GM21528 (cell line): Measurements from ENCODE around the gene RTKN2.

Experiments
- ATAC-seq: cut with Tn5 transposase; IDR thresholded peaks from one replicate; pipeline ENCODE4 v1.9.1; 2021; ENCODE audit warnings: mild to moderate bottlenecking, moderate library complexity; ENCODE audit not compliant: unreplicated experiment, low FRiP score

The RTKN2 gene

DNA sequence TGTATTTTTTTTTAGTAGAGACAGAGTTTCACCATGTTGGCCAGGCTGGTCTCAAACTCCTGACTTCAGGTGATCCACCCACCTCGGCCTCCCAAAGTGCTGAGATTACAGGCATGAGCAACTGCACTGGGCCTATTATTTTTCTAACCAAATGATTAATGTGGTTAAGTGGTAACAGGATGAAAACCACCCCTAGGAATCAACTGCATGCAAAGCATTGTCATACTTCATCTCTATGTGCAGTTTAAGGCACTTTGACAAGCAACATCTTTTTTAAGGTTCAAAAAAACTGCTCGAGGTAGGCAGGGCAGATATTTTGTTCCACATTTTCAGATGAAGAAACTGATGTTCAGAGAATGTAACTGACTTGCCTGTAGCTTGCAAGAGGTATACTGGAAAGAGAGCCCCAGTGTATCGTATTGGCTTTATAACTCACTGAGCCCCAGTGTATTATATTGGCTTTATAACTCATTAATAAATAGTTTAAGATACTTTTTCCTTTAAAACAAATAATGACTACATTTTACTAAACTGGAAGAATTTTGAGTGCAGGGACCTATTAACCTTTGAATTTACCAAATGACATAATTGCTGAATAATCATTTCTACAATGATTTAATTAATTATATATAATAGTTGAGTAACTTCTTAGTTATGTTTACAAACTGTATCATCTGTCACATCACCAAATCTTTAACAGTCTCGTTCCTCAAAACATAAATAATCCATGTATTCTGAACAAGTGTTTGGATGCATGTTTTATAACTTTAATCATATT lies 38.1 kb downstream of the RTKN2 start:
- no peak for ATAC-seq

DNA sequence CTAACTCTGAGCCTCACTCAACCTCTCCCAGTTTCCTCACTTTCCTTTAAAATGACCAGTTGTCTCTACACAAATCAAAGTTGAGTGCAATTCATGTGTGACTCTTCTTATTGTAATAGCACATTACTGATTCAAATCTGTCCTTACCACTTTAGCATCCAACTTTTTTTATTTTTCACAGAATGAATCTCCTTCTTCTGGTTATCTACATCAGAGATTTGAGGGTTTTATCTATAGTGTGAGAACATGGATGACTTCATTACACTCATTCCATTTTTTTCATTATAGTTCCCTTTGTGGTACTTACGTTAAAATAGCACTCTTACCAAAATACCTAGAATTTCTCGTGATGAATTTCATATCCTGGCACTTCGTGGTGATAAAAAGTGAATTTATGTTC lies 43.3 kb downstream of the RTKN2 start:
- ATAC-seq = no peak

DNA sequence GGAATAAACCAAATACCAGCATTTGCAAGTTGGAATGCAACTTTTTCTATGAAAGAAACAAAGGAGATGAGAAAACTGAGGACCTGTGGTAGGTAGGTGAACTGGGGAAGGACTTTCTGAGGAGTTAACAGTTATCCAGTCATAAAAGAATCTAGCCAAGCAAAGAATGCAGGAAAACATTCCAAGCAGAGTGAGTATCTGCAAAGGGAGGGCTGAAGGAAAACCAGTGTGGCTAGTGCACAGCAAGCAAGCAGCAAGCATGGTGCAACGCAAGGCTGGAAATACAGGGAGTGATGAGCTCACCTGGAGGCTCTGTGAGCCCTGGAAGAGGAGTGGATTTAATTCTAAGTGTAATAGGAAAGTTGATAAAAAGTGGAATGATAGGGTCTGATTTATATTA lies 44.0 kb downstream of the RTKN2 start:
- ATAC-seq = no peak

DNA sequence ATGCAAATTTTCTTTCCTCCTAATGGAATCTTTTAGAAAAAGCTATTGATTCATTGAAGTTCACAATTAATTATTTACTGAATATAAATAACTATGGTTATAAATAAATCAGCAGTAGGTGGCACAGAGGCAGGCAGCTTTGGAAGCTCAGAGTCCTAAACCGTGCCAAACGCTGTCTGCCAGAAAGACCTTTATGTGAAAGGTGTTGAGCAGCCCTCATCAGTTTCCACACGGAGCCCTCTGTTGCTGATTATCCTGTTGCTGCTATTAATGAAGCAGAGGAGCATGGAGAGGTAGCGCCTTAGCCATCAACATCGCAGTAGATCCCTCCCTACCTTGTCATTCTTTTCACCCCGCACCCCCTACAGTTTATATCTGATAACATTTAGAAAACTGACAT lies 51.0 kb downstream of the RTKN2 start:
- no peak for ATAC-seq

DNA sequence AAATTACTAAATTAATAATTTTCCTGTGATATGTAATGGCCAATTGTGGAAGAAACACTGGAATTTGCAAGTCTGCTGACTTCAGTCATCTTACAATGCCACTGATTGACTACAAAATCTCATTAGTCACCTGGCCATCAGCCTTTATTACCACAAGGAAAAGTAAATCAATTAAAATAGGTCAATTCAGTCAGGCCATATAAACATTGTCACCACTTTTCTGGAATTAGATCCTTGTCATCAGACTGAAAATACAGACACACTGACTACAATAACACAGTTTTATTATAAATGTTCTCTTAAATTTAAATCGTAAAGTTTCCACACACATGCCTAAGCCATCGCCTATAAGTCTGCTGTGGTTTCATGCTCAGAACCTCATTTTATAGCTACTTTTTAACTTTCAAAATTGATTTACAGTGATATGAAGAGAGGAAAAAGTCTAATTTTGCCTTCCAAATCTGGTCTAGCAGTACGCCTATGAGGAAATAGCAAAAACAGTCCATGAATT lies 54.2 kb downstream of the RTKN2 start:
- ATAC-seq = no peak

DNA sequence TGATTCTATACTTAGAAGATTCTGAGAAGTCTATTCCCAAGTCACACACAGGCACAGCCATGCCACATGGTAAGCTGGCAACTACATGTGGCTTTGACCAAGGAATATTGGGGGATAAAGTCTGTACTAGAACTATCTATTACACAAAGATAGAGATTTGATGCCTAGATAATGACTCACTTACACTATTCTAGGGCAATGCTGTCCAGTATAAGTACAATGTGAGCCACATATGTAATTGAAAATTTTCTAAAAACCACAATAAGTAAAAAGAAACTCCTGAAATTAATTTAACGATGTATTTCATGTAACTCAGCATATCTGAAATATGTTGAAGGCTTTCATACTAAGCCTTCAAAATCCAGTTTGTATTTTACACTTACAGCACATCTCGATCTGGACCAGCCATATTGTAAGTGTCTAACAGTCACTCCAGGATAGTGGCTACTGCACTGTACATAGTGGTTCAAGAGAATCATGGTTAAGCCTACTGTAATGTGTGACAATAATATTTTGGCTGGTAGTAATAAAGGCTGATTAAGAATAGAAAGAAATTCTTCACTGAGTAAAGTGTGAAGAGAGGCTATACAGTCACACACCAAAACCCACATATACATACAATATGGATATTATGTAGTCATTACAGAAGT lies 62.8 kb downstream of the RTKN2 start:
- ATAC-seq = no peak

DNA sequence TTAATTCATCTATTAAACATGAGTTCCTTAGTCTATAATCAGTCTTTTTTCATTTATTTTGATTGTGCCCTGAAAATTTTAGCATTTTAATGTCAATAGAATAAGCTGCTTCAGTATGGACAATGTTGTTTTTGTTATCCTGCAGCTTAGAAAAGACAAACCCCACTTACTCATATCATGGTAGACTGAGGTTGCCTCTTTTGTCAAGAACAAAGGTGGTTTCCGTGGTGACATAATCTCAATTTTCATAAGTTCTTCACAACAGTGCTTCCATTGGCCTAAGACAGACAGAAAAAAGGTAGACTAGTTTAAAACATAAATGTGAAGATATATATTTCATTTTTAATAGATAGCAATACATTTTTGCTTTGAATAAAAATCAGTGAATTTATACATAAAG lies 69.1 kb downstream of the RTKN2 start:
- ATAC-seq = no peak

DNA sequence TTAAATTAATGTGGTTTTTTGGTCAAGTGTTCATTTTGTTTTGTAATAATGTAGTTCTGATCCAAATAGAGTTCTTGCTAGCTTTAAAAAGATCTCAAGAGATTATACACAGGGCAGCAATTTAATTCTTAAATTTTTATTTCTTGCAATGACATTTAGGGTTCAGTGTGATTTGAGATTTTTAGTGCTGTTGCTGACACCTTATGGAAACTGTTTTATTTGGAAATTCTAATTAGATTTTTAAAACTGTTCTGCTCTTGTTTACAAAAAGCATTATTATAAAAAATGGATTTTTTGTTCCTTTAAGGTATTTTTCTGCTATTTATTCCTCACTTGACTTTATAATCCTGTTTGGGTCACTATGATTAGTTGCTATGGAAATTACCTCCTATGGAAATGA lies 72.1 kb downstream of the RTKN2 start:
- ATAC-seq = no peak

DNA sequence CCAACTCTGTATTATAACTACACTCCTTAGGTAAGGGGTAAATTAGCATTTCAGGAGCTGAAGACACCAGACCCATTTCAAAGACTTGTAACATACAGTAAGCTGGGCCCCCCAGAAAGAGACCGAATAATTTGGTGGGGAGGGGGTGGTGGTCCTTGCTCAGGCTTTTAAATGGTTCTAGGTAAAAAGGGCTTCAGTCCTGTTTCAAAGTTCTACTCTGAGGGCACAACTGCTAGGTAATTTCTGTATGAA lies 73.0 kb downstream of the RTKN2 start:
- no peak for ATAC-seq

DNA sequence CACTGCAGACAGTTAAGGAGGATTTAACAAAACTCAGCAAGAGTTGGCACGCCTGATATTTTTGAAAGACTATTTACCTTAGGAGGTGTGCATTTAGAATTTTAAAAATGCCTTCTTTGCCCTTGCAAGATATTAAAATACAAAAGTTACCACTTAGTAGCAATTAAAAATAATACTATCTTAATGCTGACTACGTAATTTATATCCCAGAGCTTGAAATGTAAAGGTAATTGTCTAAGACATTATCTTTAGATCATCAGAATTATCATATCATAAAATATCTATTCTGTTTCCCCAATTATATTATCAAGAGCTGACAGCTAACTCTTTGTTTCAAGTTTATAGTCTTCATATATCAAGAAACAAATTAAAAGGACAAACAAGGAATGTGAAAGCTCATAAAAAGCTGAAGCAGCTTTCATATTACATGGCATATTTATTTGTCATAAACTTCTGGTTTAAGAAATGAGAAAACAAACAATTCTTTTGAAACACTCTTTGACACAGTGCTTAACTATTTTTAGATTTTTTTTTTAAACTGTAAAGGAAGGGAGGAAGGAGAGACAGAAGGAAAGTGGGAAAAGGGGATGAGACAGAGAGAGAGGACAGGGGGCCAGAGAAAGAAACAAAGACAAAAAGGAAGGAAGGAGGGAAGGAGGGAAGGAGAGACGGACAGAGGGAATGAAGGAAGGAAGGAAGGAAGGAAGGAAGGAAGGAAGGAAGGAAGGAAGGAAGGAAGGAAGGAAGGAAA lies 73.5 kb downstream of the RTKN2 start:
- ATAC-seq = no peak

DNA sequence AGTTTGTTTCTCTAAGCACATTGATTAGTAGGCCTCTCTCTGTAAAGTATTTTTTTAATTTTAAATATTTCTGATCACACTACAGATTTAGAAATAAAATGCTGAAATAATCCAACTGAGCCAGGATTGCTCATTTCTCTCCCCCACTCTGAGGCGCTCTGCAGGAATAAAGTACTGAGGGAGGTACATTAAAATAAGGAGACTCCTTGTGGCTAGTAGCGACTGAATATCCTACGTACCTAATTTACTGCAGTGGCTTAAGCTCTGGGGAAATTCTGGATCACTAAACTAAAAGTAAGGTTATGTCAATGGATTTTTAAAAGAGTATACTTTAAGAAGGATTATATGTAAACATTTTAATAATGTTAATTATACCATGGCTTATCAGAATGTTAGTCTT lies 75.2 kb downstream of the RTKN2 start:
- no peak for ATAC-seq

DNA sequence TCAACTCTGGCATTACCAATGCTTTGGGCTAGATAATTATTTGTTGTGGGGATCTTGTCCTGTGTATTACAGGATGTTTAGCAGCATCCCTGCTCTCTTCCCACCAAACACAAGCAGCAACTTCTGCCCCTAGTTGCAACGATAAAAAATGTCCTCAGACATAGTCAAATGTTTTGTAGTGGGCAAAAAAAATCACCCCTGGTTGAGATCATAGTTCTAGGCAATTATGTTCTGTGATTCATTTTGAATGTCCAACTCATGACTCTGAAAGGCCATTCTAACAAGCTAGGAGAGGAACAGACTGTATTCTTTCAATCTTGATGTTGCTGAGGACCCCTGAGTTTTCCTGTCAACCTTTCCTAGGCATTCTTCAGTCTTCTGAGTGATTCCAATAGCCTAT lies 79.5 kb downstream of the RTKN2 start:
- ATAC-seq = no peak

DNA sequence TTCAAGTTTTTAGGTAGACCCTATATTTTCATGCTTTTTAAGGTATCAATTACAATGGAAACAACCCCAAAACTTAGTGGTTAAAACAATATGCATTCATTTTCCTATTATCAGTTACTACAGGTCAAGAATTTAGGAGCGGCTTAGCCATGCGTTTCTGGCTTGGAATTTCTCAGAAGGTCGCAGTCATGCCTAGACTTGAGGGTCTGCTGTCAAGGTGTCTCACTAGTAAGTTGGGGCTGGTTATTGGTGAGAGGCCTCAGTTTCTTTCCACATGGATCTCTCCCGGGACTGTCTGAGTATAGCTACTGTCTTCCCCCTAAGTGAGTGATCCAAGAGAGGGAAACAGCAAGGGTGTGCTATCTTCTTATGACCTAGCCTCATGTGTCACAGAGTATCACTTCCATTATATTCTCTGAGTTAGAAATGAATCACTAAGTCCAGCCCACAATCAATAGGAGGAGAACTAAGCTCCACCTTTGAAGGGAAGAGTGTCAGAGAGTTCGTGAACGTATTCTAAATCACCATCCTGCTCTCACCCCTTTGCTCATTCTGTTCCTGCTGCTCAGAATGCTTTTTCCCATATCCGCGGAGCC lies 80.5 kb downstream of the RTKN2 start:
- ATAC-seq = no peak

DNA sequence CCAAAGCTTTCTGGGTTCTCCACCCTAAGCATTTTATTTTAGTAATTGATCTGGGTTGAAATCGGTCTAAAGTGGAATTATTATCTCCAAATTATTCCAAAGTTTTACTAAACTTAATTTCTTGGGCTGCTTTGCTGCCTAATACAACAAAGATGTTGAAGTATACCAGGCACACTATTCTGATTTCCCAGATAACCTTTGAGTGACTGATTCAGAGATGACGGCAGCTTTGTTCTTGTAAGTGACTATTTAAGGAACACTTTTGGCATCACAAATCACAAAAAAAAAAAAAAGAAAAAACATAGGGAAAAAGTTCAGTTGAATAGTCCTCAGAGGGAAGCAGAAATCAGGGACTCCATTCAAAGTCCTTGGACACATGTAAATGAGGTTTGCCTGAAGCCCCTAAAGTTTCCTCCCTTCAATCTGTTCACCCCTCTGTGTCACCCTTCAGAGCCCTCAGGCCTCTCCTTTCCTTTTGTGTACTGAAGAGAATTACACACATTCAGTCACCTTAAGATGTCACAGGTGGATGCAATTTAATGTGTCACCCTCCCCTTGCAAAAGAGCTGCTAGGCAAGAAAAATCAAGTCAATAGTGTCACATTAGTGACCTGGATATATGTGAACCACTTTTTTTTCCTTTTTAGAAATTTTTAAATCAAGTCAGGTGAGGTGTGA lies 81.5 kb downstream of the RTKN2 start:
- no peak for ATAC-seq

DNA sequence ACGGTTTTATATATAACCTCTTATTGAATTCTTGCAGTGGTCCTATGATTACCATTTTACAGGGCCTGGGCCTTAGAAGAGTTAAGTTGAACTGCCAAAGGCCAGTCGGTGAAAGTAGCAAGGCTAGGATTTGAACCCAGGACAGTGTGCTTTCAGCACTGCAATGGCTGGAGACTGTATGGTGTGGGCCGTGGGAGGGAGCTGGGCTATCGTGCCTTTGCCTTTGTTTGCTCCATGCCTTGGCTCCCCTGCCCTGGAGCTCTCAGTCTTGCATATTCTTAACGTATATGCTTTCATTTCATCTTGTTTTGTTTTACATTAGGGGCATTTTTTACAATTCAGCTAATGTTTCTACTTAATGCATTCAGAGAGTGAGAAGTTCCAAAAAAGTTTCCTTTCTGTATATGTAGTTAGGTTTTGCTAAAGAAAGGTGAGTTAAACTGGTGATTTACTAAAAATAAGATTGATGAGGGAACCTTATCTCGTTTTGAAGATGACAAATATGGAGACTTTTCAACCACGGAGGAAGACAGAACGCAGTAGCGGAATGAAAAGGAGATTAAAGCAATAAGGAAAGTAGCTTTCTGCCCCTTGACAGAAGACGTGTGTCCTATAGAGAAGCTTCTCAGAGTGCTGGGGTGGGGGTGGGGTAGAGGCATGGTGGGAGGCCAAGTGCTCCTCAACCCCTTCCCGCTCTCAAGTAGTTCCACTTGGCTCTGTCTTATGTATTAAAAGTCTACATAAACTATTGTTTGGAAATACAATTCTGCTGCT lies 82.5 kb downstream of the RTKN2 start:
- no peak for ATAC-seq

DNA sequence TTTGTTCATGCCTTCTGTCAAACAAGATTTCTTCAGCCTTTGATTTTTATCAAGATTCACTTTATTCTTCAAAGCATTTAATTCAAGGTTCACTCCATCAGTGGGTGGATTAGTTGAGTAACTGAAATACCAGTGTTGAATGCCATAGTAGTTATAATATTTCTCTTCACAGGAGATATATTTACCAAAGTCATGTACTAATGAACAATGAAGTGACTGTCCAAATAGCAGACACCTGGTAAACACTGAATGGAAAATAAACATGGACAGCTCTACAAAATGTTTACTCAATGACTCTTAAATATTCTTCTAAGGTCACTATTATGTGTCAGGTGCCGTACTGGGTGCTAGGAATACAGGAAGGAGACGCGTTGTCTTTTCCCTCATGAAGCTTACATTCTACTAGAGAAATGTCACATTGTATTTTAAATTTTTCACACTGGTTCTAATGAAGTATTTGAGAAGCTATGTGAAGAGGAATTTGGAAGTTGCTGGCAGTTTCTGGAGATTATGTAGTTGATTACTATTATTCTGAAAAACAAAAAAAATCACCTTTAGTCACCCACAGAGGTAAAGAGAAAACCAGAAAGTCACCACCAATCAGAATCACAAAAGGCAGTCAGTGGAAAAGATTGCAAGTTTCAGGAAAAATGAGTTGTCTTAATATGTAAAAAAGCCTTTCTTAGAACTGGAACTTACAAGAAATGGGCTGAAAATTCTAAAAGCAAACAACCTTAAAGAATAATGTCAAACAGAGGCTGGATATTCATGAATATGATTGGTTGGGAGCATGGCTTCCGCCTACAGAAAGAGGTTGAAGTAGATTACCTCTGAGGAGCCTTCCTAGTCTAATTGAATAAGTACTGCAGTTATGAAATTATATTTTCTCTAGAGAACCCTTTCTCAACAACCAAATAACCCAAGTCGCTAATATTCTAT lies 84.5 kb downstream of the RTKN2 start:
- no peak for ATAC-seq

DNA sequence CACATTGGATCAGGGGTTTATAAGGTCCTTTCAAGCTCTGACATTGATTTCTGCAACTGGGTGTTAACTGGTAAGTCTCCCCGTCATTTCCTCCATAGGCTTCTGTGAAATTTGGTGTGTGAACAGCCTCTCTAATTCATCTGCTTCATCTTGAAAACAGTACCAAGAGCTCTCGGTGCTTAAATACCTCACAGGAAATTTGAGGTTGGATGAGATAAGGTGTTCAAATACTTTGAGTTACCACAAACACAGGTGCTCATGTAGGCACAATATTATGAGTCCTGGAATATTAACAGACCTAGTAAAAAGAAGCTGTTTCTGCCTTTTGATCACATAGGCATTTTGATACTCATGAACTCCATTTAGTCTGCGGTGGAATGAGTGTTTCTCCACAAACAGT lies 85.2 kb downstream of the RTKN2 start:
- ATAC-seq = peak; percentile 81

DNA sequence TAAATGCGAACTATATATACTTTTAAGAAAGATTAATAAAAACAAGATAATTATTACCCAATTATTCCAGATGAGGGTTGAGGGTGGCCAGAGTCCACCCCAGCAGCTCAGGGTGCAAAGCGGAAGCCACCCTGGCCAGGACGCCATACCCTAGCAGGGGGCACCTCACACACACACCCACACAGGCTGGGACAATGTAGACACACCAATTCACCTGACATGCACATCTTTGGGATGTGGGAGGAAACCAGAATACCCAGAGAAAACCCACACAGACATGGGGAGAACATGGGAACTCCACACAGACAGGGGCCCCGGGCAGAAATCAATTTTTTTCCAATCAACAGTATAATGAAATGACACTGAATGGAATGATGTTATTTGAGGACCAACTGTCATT lies 86.0 kb downstream of the RTKN2 start:
- ATAC-seq = no peak

DNA sequence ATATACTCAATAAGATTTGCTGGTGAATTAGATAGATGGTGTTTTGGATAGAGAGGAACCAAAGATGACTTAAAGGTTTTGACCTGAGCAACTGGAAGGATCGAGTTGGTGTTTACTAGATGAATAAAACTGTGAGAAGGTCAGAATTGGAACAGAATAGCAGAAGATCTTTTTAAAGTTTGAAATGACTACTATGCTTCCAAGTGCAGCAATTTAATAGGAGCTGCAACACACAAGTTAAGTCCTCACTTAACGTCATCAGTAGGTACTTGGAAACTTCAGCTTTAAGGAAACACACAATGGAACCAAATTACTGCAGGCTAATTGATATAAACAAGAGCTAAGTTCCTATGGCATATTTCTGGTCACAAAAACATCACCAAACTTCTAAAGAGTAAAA lies 86.5 kb downstream of the RTKN2 start:
- ATAC-seq = no peak
